Activated T-helper 1 cell treated with anti-CD3 and anti-CD28 coated beads, Interleukin-12 subunit alpha, Interleukin-12 subunit beta, Interleukin-2, Interleukin-4 antibody, amounts not matched to agents 30 ng/mL and 10 ng/mL and 1 ng/mL, durations not matched to agents 14 hours and 24 hours and 36 hours (primary cell): Measurements from ENCODE around the gene GPR156. TPM values are rescaled to one million over a fixed set of nuclear protein-coding genes. Genes with fewer than 3 reads are reported as not detected.
A peak's percentile ranks its signal among the peaks of the same experiment; 100 is the strongest.

Source experiments
- DNase-seq: peaks from one replicate; pipeline ENCODE4 v3.0.0; 2021; ENCODE audit warnings: low spot score
- H3K27ac Mint-ChIP-seq: one replicate; pipeline ENCODE4 v1.8.0; 2021; ENCODE audit warnings: mild to moderate bottlenecking, mixed read lengths
- H3K27me3 Mint-ChIP-seq: one replicate; pipeline ENCODE4 v1.8.0; 2022; ENCODE audit warnings: mild to moderate bottlenecking, moderate library complexity, mixed read lengths; ENCODE audit not compliant: insufficient read depth
- H3K36me3 Mint-ChIP-seq: one replicate; pipeline ENCODE4 v1.8.0; 2021; ENCODE audit warnings: low read depth, mixed read lengths
- H3K4me1 Mint-ChIP-seq: one replicate; pipeline ENCODE4 v1.8.0; 2021; ENCODE audit warnings: low read depth, mixed read lengths
- H3K4me3 Mint-ChIP-seq: one replicate; pipeline ENCODE4 v1.8.0; 2021; ENCODE audit warnings: mild to moderate bottlenecking, moderate library complexity, mixed read lengths
- H3K9me3 Mint-ChIP-seq: one replicate; pipeline ENCODE4 v1.8.0; 2021; ENCODE audit warnings: mixed read lengths
- intact Hi-C: fragments of 100-400 bp; cut with micrococcal nuclease; formaldehyde crosslinking; loops from one replicate; pipeline ENCODE4 v1.15.1; 2024
- total RNA-seq: library from RNA; stranded (reverse); gene quantifications from 2 replicates; pipeline ENCODE4 v1.2.3, GENCODE V29; 2022

GPR156 gene
- total RNA-seq, 1 donor from 2014 or later: 0.18 TPM

- Mint-ChIP-seq H3K36me3 (no peaks in the 10 kb centered on the region), H3K27ac (no peak overlapping the region), H3K4me1 (peaks cover 11% of the 10 kb centered on the region), H3K4me3 (no peak overlapping the region), H3K9me3 (no peaks in the 10 kb centered on the region), H3K27me3 (no peaks in the 10 kb centered on the region)
- DNase-seq: peak; percentile 1
- intact Hi-C loops: loop anchor here (5.0 kb wide), 1 partner anchor 323 kb away; no protein-coding TSS in a partner anchor
These were observed 139.3 kb downstream of the GPR156 start for GRCh38 chr3:120145542-120146285.

GRCh38 chr3:120144267-120144666 lies 140.8 kb downstream of the GPR156 start:
- Mint-ChIP-seq H3K27me3 (no peaks in the 10 kb centered on the region), H3K36me3 (no peaks in the 10 kb centered on the region), H3K4me3 (no peak overlapping the region), H3K27ac (no peak overlapping the region), H3K9me3 (no peaks in the 10 kb centered on the region), H3K4me1 (peaks cover 11% of the 10 kb centered on the region)
- intact Hi-C loops: no loop called here
- no peak for DNase-seq

GRCh38 chr3:120143676-120144075 lies 141.3 kb downstream of the GPR156 start:
- no peak for DNase-seq
- Mint-ChIP-seq H3K4me3 (no peak overlapping the region), H3K27me3 (no peaks in the 10 kb centered on the region), H3K4me1 (peaks cover 9% of the 10 kb centered on the region), H3K27ac (no peak overlapping the region), H3K36me3 (no peaks in the 10 kb centered on the region), H3K9me3 (no peaks in the 10 kb centered on the region)
- intact Hi-C loops: no loop called here

- Mint-ChIP-seq H3K4me3 (no peak overlapping the region), H3K36me3 (no peaks in the 10 kb centered on the region), H3K27ac (no peak overlapping the region), H3K4me1 (peaks cover 6% of the 10 kb centered on the region), H3K9me3 (no peaks in the 10 kb centered on the region), H3K27me3 (peaks cover under 1% of the 10 kb centered on the region)
- DNase-seq: no peak
- intact Hi-C loops: no loop called here
These were observed 142.8 kb downstream of the GPR156 start for GRCh38 chr3:120142236-120142635.

GRCh38 chr3:120140098-120140742 lies 144.8 kb downstream of the GPR156 start:
- Mint-ChIP-seq H3K27ac (no peak overlapping the region), H3K27me3 (peaks cover 7% of the 10 kb centered on the region), H3K4me3 (no peak overlapping the region), H3K4me1 (peaks cover under 1% of the 10 kb centered on the region), H3K36me3 (no peaks in the 10 kb centered on the region), H3K9me3 (no peaks in the 10 kb centered on the region)
- intact Hi-C loops: no loop called here
- DNase-seq: no peak

GRCh38 chr3:120139140-120139539 lies 145.9 kb downstream of the GPR156 start:
- DNase-seq: no peak
- intact Hi-C loops: no loop called here
- Mint-ChIP-seq H3K27ac (no peak overlapping the region), H3K4me1 (no peaks in the 10 kb centered on the region), H3K36me3 (no peaks in the 10 kb centered on the region), H3K27me3 (peaks cover 7% of the 10 kb centered on the region), H3K4me3 (no peak overlapping the region), H3K9me3 (no peaks in the 10 kb centered on the region)

GRCh38 chr3:120137548-120137947 lies 147.5 kb downstream of the GPR156 start:
- Mint-ChIP-seq H3K27me3 (peaks cover 7% of the 10 kb centered on the region), H3K9me3 (no peaks in the 10 kb centered on the region), H3K36me3 (no peaks in the 10 kb centered on the region), H3K4me1 (no peaks in the 10 kb centered on the region), H3K27ac (no peak overlapping the region), H3K4me3 (no peak overlapping the region)
- intact Hi-C loops: no loop called here
- DNase-seq: no peak

- no peaks in the 10 kb centered on the region for H3K36me3 Mint-ChIP-seq
- H3K9me3 Mint-ChIP-seq: no peaks in the 10 kb centered on the region
- no peak for DNase-seq
- H3K4me3 Mint-ChIP-seq: no peak overlapping the region
- H3K27me3 Mint-ChIP-seq: no peaks in the 10 kb centered on the region
- H3K27ac Mint-ChIP-seq: no peak overlapping the region
- intact Hi-C loops: no loop called here
- no peaks in the 10 kb centered on the region for H3K4me1 Mint-ChIP-seq
These were observed 154.4 kb downstream of the GPR156 start for GRCh38 chr3:120130656-120131055.

GRCh38 chr3:120129718-120130513 lies 155.1 kb downstream of the GPR156 start:
- intact Hi-C loops: no loop called here
- Mint-ChIP-seq H3K4me1 (no peaks in the 10 kb centered on the region), H3K4me3 (no peak overlapping the region), H3K27ac (no peak overlapping the region), H3K36me3 (no peaks in the 10 kb centered on the region), H3K9me3 (no peaks in the 10 kb centered on the region), H3K27me3 (no peaks in the 10 kb centered on the region)
- DNase-seq: no peak

GRCh38 chr3:120129051-120129450 lies 156.0 kb downstream of the GPR156 start:
- H3K4me3 Mint-ChIP-seq: no peak overlapping the region
- intact Hi-C loops: no loop called here
- DNase-seq: no peak
- no peak overlapping the region for H3K27ac Mint-ChIP-seq
- no peaks in the 10 kb centered on the region for H3K36me3 Mint-ChIP-seq
- H3K27me3 Mint-ChIP-seq: no peaks in the 10 kb centered on the region
- H3K4me1 Mint-ChIP-seq: no peaks in the 10 kb centered on the region
- no peaks in the 10 kb centered on the region for H3K9me3 Mint-ChIP-seq

GRCh38 chr3:120125992-120126391 lies 159.0 kb downstream of the GPR156 start:
- H3K27me3 Mint-ChIP-seq: peaks cover 1% of the 10 kb centered on the region
- intact Hi-C loops: no loop called here
- H3K4me3 Mint-ChIP-seq: no peak overlapping the region
- H3K36me3 Mint-ChIP-seq: no peaks in the 10 kb centered on the region
- H3K4me1 Mint-ChIP-seq: no peaks in the 10 kb centered on the region
- H3K9me3 Mint-ChIP-seq: no peaks in the 10 kb centered on the region
- no peak for DNase-seq
- H3K27ac Mint-ChIP-seq: no peak overlapping the region

GRCh38 chr3:120119846-120120510 lies 165.0 kb downstream of the GPR156 start:
- intact Hi-C loops: no loop called here
- H3K27ac Mint-ChIP-seq: no peak overlapping the region
- peaks cover 10% of the 10 kb centered on the region for H3K27me3 Mint-ChIP-seq
- DNase-seq: no peak
- H3K36me3 Mint-ChIP-seq: no peaks in the 10 kb centered on the region
- no peak overlapping the region for H3K4me3 Mint-ChIP-seq
- no peaks in the 10 kb centered on the region for H3K4me1 Mint-ChIP-seq
- H3K9me3 Mint-ChIP-seq: peaks cover 5% of the 10 kb centered on the region
